Iris pigment epithelial cell (primary cell): ENCODE results near the gene LARGE1.
A peak's percentile ranks its signal among the peaks of the same experiment; 100 is the strongest.

ENCODE experiments used
- DNase-seq: peaks from one replicate; pipeline ENCODE4 v3.0.0-alpha.2; 2011; ENCODE audit warnings: low read depth

The LARGE1 gene

GRCh38 chr22:33303099-33303498 is 617.2 kb downstream of the LARGE1 start:
- DNase-seq: no peak

- no peak for DNase-seq
Measured at GRCh38 chr22:33302549-33302948, 617.7 kb downstream of the LARGE1 start.

GRCh38 chr22:33302049-33302545 is 618.2 kb downstream of the LARGE1 start:
- peak; percentile 36 for DNase-seq

GRCh38 chr22:33300165-33300564 is 620.1 kb downstream of the LARGE1 start:
- no peak for DNase-seq

GRCh38 chr22:33299245-33299956 is 620.9 kb downstream of the LARGE1 start:
- no peak for DNase-seq

GRCh38 chr22:33296941-33297340 is 623.3 kb downstream of the LARGE1 start:
- no peak for DNase-seq

GRCh38 chr22:33288078-33288477 is 632.2 kb downstream of the LARGE1 start:
- no peak for DNase-seq

- DNase-seq: no peak
Measured at GRCh38 chr22:33275073-33275443, 645.2 kb downstream of the LARGE1 start.

- no peak for DNase-seq
Measured at GRCh38 chr22:33274214-33275072, 645.8 kb downstream of the LARGE1 start.

GRCh38 chr22:33272871-33273270 is 647.4 kb downstream of the LARGE1 start:
- DNase-seq: no peak

- no peak for DNase-seq
Measured at GRCh38 chr22:33272180-33272579, 648.1 kb downstream of the LARGE1 start.

GRCh38 chr22:33271390-33272161 is 648.7 kb downstream of the LARGE1 start:
- DNase-seq: no peak

- no peak for DNase-seq
Measured at GRCh38 chr22:33270596-33270995, 649.7 kb downstream of the LARGE1 start.

- no peak for DNase-seq
Measured at GRCh38 chr22:33261699-33262098, 658.6 kb downstream of the LARGE1 start.

- DNase-seq: no peak
Measured at GRCh38 chr22:33260498-33260897, 659.8 kb downstream of the LARGE1 start.

GRCh38 chr22:33255791-33256190 is 664.5 kb downstream of the LARGE1 start:
- DNase-seq: no peak

- DNase-seq: no peak
Measured at GRCh38 chr22:33248948-33249347, 671.3 kb downstream of the LARGE1 start.

GRCh38 chr22:33247758-33248157 is 672.5 kb downstream of the LARGE1 start:
- DNase-seq: no peak

GRCh38 chr22:33242078-33242477 is 678.2 kb downstream of the LARGE1 start:
- no peak for DNase-seq

- no peak for DNase-seq
Measured at GRCh38 chr22:33240888-33241475, 679.3 kb downstream of the LARGE1 start.

- no peak for DNase-seq
Measured at GRCh38 chr22:33232071-33232470, 688.2 kb downstream of the LARGE1 start.

- DNase-seq: no peak
Measured at GRCh38 chr22:33227791-33228190, 692.5 kb downstream of the LARGE1 start.
